ENCODE data around the gene CATSPER3.

CATSPER3 gene

GRCh38 chr5:134967607-134968006 lies at the start of gene CATSPER3:
Gene CATSPER3 (plus strand): TSS chr5:134967907. CDS start chr5:134967992, 85 bp downstream.
- no peak for DNase-seq

- no peak for DNase-seq
These were observed 48.8 kb upstream of the CATSPER3 start for GRCh38 chr5:134918861-134919260.

- DNase-seq = no peak
These were observed 46.7 kb upstream of the CATSPER3 start for GRCh38 chr5:134920848-134921575.

GRCh38 chr5:134932508-134932907 lies 35.2 kb upstream of the CATSPER3 start:
- no peak for DNase-seq

GRCh38 chr5:134934202-134934601 lies 33.5 kb upstream of the CATSPER3 start:
- no peak for DNase-seq

GRCh38 chr5:134935711-134936602 lies 31.8 kb upstream of the CATSPER3 start:
- DNase-seq = no peak

- no peak for DNase-seq
These were observed 30.2 kb upstream of the CATSPER3 start for GRCh38 chr5:134937526-134937925.

- DNase-seq = no peak
These were observed 29.7 kb upstream of the CATSPER3 start for GRCh38 chr5:134938030-134938429.

- no peak for DNase-seq
These were observed 28.2 kb upstream of the CATSPER3 start for GRCh38 chr5:134939500-134939899.

GRCh38 chr5:134943547-134943946 lies 24.2 kb upstream of the CATSPER3 start:
- no peak for DNase-seq

- no peak for DNase-seq
These were observed 23.1 kb upstream of the CATSPER3 start for GRCh38 chr5:134944630-134945029.

- DNase-seq = no peak
These were observed 22.7 kb upstream of the CATSPER3 start for GRCh38 chr5:134945041-134945440.

GRCh38 chr5:134948911-134949310 lies 18.8 kb upstream of the CATSPER3 start:
- peak in 1 of 56 donors; percentile 3 for DNase-seq

- no peak for DNase-seq
These were observed 18.4 kb upstream of the CATSPER3 start for GRCh38 chr5:134949316-134949715.

GRCh38 chr5:134957920-134958608 lies 9.6 kb upstream of the CATSPER3 start:
- no peak for DNase-seq

GRCh38 chr5:134958755-134959154 lies 9.0 kb upstream of the CATSPER3 start:
- DNase-seq = no peak

GRCh38 chr5:134963098-134963497 lies 4.6 kb upstream of the CATSPER3 start:
- no peak for DNase-seq

GRCh38 chr5:134964359-134965270 lies 3.1 kb upstream of the CATSPER3 start:
- DNase-seq = no peak

GRCh38 chr5:134965271-134965825 lies 2.4 kb upstream of the CATSPER3 start:
- DNase-seq = no peak

GRCh38 chr5:134968055-134968454 lies 348 bp downstream of the CATSPER3 start:
- no peak for DNase-seq
